ENCODE results near the gene CYTH3. TPM values are rescaled to one million over a fixed set of nuclear protein-coding genes. Genes with fewer than 3 reads are reported as not detected.
A peak's percentile ranks its signal among the peaks of the same experiment; 100 is the strongest.

Gene CYTH3
- total RNA-seq, 1 donor: 33.2 TPM

DNA sequence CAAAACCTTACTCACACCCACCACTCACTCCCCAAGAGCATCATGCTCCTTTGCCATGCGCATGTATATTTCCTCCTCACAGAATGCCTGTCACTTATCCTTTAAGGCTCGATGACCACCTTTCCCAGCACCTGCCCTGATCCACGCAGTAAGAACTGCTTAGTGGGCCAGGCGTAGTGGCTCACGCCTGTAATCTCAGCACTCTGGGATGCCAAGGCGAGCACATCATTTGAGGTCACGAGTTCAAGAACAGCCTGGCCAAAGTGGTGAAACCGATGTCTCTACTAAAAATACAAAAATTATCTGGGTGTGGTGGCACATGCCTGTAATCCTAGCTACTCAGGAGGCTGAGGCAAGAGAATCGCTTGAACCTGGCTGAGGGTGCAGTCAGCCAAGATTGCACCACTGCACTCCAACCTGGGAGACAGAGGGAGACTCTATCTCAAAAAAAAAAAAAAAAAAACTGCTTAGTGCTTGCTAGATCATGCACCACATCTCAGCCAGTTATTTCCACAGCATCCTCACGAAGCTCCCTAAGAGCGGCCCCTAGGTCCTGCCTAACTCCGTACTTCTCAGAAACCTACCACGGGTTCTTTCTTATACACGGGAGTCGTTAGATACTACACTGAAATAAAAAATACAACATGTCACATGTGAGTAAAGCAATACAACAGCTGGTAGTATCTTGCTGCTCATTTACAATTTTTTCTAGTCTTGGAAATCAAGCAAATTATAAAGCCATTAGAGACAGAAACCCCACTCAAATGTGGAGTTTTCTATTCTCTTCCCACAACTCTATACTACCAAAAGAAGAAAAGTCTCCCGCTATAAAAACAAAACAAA lies 37.2 kb downstream of the CYTH3 start:
- no peak overlapping the region for H3K4me3 ChIP-seq (ENCODE audit: low read depth, low read length)
- TF ChIP-seq, protein P1, sequence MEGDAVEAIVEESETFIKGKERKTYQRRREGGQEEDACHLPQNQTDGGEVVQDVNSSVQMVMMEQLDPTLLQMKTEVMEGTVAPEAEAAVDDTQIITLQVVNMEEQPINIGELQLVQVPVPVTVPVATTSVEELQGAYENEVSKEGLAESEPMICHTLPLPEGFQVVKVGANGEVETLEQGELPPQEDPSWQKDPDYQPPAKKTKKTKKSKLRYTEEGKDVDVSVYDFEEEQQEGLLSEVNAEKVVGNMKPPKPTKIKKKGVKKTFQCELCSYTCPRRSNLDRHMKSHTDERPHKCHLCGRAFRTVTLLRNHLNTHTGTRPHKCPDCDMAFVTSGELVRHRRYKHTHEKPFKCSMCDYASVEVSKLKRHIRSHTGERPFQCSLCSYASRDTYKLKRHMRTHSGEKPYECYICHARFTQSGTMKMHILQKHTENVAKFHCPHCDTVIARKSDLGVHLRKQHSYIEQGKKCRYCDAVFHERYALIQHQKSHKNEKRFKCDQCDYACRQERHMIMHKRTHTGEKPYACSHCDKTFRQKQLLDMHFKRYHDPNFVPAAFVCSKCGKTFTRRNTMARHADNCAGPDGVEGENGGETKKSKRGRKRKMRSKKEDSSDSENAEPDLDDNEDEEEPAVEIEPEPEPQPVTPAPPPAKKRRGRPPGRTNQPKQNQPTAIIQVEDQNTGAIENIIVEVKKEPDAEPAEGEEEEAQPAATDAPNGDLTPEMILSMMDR (IDR thresholded peaks at IDR 0.05; ENCODE audit: insufficient read depth, low read depth, low read length): no peak
- no peak for DNase-seq (ENCODE audit: low read depth)

DNA sequence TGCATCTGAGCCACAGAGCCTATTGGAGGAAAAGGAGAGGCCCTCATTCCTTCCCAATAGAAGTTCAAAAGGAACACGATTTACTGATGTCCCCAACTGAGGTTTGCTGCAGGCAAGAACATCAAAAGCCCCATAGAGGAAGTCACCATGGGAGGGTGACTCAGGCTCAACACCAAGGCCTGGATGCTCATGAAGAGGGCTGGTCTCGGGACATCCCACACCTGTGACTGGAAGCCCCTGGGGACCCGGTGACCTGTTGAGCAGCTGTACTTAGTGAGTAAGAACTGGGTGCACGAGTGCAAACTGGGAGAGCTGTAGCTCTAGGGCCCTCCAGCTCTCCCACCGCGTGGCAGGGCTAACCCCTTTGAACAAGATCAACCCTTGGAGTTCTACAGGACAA lies 38.0 kb downstream of the CYTH3 start:
- no peak overlapping the region for H3K4me3 ChIP-seq (ENCODE audit: low read depth, low read length)
- DNase-seq (ENCODE audit: low read depth): no peak
- TF ChIP-seq, protein P1 (IDR thresholded peaks at IDR 0.05; ENCODE audit: insufficient read depth, low read depth, low read length): no peak

DNA sequence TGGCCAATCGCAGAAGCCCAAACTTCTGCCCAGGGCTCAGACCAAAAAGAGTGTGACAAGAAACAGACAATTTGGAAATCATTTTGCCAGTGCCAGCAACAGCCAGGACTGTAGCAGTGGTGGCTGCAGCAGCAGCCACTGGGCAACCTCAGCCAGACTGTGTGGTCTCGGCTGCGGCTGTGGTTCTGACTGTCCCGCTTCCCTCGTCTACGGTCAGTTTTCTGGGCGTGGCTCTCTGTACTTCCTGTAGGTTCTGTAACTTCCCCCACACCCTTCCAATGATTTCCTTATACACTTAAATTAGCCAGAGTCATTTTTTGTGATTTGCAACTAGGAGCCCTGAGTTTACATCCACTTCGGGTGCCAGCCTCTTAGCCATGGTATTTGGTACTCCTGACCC lies 39.9 kb downstream of the CYTH3 start:
- DNase-seq (ENCODE audit: low read depth): no peak
- H3K4me3 ChIP-seq (ENCODE audit: low read depth, low read length): no peak overlapping the region
- TF ChIP-seq, protein P1 (IDR thresholded peaks at IDR 0.05; ENCODE audit: insufficient read depth, low read depth, low read length): no peak

DNA sequence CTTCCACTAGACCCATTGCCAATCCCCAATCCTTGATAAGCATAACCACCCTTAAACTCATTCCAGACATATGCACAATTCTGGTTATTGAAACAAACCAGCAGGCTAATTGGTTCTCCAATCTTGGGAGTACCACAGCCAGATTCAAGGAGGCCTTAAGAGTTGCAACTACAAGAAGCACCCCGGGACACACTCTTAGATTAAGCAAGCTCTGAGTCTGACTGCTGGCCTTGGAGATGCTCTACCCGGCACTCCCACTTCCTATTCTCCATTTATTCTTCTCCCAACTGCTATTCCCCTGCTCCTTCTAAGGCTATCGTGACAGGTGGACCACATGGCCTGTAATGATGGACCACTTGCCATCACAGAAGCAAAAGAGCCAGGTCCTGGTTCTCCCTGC lies 40.3 kb downstream of the CYTH3 start:
- H3K4me3 ChIP-seq (ENCODE audit: low read depth, low read length): no peak overlapping the region
- TF ChIP-seq, protein P1 (IDR thresholded peaks at IDR 0.05; ENCODE audit: insufficient read depth, low read depth, low read length): no peak
- no peak for DNase-seq (ENCODE audit: low read depth)

DNA sequence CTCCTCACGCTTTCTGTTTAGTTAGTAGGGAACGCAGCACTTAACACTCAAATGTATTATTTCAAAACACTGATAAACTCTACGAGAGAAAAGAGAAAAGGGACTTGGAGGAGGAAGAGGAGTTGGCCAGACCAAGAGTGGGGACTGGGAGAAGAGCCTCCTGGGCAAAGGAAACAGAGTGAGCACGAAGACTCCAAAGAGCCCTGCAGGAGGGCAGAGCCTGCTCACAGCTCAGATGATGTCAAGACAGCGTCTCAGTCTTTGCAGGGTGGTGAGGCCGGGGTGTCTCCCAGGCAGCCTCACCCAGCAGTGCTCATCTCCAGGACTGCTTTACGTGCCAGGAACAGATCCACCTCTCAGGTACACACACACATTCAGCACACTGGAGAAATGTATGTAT lies 41.2 kb downstream of the CYTH3 start:
- TF ChIP-seq, protein P1 (IDR thresholded peaks at IDR 0.05; ENCODE audit: insufficient read depth, low read depth, low read length): no peak
- H3K4me3 ChIP-seq (ENCODE audit: low read depth, low read length): no peak overlapping the region
- no peak for DNase-seq (ENCODE audit: low read depth)

DNA sequence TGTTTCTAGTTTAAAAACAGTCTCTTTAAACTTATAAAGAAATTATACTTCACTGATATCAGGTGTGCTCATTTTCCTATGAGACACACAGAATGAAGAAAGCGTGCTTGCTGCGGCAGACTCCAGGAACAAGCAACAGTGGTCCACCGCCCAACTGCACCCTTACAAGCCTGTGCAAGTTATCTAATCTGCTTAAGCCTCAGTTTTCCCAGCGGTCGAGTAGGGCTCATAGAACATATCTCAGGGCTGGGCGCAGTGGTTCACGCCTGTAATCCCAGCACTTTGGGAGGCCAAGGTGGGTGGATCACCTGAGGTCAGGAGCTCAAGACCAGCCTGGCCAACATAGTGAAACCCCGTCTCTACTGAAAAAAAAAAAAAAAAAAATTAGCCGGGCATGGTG lies 43.1 kb downstream of the CYTH3 start:
- H3K4me3 ChIP-seq (ENCODE audit: low read depth, low read length): peak overlapping the region; percentile 45
- peak; percentile 56 for DNase-seq (ENCODE audit: low read depth)

DNA sequence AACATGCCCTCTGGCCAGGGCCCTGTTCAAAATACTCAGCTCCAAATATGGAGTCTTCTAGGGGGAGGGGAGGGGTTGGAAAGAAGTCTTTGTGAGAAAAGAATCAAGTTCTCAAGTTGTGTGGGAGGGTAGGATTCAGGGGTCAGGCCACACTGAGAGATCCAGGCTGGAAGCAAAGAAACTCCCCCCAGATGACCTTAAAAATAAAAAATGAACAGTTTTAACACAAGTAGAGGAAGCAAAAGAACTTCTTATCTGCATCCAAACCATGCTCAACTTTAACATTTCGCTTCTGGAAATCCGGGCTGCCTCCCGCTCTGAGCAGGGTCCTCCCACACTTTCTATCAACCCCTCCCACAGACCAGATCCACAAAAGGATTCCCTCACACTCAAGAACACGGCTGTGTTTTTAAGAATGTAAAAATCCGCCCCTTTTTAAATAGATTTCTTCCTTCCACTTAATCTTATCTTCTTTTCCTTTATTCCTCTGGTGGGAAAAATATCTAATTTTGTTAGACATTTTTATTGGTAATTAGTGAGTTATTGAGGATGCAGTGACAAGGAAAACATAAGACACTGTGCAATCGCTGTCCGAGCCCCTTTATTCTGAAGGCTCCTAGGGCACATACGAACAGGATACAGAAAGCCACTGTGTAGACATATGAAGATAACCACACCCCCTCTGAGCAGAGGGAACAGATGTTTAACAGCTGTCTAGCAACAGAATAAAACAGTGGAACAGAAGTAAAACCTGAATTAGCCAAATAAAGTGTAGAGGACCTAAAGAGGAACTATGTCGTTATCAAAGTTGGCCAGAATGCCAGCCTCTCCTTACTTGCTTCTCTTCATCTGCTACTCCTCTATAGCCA lies 43.8 kb downstream of the CYTH3 start:
- TF ChIP-seq, protein P1 (IDR thresholded peaks at IDR 0.05; ENCODE audit: insufficient read depth, low read depth, low read length): no peak
- peak; percentile 91 for DNase-seq (ENCODE audit: low read depth)

More for the DNA sequence above, 43.8 kb downstream of the CYTH3 start:
- peak overlapping the region; percentile 45 for H3K4me3 ChIP-seq (ENCODE audit: low read depth, low read length)
